GM19023 (cell line): ENCODE measurements around the gene EMX2.
"Not testable (repeated sequence)": the region's sequence is repeated elsewhere in the genome, so short reads cannot be mapped to it uniquely, and the experiment has no call there.

Experiments
- ATAC-seq: cut with Tn5 transposase; IDR thresholded peaks from one replicate; pipeline ENCODE4 v1.9.1; 2021; ENCODE audit warnings: mild to moderate bottlenecking, moderate library complexity; ENCODE audit not compliant: unreplicated experiment

Gene EMX2

GRCh38 chr10:117542706-117543224 is at the start of gene EMX2:
Gene EMX2, plus strand, starts transcription at chr10:117542746. Its CDS starts 522 bp downstream, at chr10:117543268.
- ATAC-seq: no peak

GRCh38 chr10:117496031-117496430 is 46.5 kb upstream of the EMX2 start:
- ATAC-seq: no peak

DNA sequence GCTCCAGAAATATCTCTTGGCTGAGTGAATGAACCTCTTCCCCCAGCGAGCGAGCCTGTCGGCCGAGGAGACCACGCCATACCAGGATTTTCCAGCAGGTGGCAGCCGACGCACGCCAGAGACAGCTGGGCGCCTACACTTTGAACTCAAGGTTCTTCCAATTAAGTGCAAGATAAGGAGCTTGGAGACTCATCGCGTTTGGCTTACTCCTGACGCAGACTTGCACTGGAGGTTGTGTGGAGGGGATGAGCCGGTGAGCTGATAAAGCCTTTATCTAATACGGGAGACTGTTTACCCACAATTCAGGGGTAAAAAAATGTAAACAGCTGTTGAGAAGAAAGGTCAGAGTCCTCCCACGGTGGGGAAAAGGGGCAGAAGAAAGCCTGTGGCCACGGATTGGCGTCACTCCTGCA is 45.9 kb upstream of the EMX2 start:
- ATAC-seq: peak; percentile 87

GRCh38 chr10:117497736-117498135 is 44.8 kb upstream of the EMX2 start:
- ATAC-seq: no peak

GRCh38 chr10:117499248-117500105 is 43.1 kb upstream of the EMX2 start:
- no peak for ATAC-seq

DNA sequence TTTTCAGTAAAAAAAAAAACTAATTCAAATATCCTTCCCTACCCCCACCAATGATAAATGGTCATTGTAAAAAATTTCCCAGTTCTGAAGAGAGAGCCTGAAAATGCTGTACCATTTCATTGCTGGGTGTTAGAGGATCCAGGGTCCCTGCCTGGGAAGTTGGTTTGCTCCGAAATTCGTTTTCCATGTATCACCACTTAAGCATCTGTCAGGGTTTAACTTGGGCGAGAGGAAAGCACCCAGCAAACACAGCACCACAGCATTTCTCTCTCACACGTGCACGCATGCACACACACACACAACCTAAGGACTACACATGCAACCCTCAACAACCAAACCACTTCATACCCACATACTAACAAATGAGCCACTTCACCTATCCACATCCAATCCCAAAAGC is 42.1 kb upstream of the EMX2 start:
- no peak for ATAC-seq

GRCh38 chr10:117501460-117502035 is 41.0 kb upstream of the EMX2 start:
- no peak for ATAC-seq

DNA sequence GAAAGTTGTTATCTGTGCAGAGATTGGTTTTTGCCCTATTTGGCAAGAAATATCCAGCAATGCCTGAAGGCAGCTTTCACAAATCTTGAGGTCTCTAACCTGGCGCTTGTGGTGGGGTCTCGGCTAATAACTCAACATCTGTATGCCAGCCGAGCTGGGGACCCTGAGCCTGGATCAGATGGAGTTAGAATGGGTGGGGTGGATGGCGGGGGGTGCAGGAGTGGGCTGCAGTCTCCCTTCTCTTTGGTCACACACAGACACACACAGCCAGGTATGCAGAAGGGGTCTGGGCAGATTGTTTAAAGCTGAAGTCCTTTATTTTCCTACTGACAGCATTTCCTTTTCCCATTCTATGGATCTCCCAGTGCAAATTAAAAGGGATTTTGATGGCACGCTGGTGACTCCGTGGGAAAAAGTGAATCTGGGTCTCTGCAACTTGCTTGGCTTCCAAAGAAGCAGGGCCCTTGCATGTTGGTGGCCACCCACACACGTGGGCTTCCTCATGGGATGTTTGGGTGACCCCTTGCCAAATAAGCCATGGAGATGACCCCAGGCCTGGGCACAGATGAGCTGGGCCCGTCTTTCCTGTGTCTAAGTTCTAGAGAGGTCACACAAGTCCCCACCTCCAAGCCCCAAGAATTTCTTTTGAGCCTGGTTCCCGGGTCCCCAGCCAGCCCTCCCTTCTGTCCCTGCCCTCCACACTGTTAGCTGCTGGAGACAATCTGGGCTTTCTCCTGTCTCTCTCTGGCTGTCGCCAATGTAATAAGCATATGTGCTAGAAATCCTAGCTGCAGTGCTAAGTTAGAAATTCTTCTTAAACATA is 39.9 kb upstream of the EMX2 start:
- peak; percentile 30 for ATAC-seq

GRCh38 chr10:117503244-117504205 is 39.0 kb upstream of the EMX2 start:
- peak; percentile 77 for ATAC-seq

- no peak for ATAC-seq
Observed at GRCh38 chr10:117504562-117504961, 38.0 kb upstream of the EMX2 start.

DNA sequence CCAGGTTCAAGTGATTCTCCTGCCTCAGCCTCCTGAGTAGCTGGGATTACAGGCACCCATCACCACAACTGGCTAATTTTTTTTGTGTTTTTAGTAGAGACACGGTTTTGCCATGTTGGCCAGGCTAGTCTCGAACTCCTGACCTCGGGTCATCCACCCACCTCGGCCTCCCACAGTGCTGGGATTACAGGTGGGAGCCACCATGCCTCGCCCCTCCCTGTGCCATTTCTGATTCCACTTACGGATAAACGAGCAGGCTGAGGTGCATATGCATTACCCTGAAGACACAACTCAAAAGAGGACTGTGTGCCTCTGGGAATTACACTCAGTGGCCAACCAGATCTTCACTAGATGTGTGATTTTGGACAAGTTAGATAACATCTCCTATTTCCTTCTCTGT is 35.5 kb upstream of the EMX2 start:
- ATAC-seq: not testable (repeated sequence)

DNA sequence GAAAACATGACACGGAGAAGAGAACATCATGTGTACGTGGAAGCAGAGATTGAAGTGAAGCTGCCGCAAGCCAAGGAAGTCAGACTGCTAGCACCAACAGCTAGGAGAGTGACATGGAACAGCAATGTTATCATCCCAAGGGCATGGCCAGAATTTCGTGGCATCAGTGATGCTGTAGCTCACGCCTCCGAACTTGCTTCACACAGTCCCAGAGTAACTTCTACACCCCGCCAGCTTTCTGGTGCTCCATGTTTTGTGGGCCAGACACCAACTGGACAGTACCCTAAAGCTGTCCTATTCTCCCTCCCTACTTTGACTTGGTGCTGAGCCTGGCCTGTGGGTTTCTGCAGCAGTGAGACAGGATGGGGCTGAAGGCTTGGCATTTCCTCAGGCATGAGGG is 33.0 kb upstream of the EMX2 start:
- no peak for ATAC-seq

GRCh38 chr10:117511601-117512390 is 30.8 kb upstream of the EMX2 start:
- ATAC-seq: no peak

DNA sequence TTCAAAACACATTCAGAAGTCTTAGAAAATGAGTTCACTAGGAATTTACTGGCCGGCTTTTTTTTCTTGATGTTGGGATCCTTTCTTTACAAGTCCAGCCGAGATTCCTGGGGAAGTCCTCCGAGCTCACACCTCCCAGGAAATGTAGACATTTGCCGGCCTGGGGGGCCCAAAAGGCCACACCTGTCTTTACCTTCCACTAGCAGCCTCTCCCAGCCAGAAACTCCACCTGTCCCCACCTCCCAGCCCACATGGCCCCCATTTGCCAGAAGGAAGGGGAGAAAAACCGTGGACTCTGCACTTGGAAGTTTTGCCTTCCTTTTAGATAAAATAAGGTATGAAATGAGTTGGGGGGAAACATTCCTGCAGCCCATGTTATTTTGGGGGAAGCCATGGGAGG is 27.6 kb upstream of the EMX2 start:
- no peak for ATAC-seq

- ATAC-seq: no peak
Observed at GRCh38 chr10:117516681-117517080, 25.9 kb upstream of the EMX2 start.

GRCh38 chr10:117518246-117518645 is 24.3 kb upstream of the EMX2 start:
- ATAC-seq: no peak

DNA sequence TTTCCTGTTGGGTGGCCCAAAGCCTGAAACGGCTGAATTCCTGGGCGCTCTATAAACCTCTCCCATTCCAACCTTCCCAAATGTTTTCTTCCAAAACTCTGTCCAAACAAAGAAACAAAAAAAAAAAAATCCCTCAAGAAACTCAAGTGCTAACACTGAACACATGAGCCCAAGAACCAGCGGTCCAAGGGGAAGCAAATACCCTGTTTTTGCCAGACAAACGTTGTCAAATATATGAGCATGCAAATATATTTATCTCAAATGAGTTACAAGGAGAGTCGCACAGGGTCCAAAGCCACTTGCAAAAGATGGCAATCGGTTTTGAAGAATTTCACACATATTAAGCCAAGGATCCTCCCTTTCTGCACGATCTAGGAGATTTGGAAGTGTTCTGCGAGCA is 23.3 kb upstream of the EMX2 start:
- no peak for ATAC-seq

DNA sequence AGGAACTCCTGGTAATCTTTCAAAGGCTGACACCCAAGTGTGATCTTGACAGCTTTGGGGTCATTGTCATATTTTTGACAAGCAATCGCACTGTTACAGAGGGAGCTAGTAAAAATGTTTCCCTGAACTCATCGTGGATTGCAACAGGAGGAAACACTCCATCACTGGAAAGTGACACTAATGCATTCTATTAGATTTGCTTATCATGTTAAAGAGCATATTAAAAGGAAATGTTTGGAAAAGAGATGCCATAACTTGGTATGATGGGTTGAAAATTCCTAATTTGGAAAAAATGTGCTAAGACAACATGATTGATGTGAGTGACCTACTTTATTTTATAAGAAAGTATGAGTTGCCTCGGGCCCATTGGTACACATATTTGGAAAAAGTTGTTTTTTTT is 22.7 kb upstream of the EMX2 start:
- no peak for ATAC-seq

DNA sequence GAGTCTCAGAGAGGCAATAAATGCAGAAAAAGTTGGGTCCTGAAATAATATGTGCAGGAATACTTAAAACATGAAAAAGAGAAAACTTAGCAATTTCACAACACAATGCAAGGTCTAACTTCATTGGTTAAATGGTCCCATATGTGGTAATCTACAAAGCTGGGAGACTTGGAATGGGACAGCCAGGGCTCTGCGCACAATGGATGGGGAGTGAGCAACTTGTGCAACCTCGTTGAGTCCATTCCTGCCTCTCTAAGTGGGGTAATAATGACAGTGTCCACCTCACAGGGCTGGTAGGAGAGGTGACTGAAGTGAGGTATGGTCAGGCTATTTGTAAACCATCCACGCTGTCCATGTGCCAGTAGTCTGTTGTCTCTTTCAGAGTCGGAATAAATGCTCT is 11.8 kb upstream of the EMX2 start:
- ATAC-seq: no peak
